GM19324 (cell line): ENCODE data around the gene ALKBH5.

Experiments used
- ATAC-seq: cut with Tn5 transposase; IDR thresholded peaks from one replicate; pipeline ENCODE4 v1.9.1; 2021; ENCODE audit warnings: mild to moderate bottlenecking, moderate library complexity; ENCODE audit not compliant: unreplicated experiment, low FRiP score

ALKBH5 gene

DNA sequence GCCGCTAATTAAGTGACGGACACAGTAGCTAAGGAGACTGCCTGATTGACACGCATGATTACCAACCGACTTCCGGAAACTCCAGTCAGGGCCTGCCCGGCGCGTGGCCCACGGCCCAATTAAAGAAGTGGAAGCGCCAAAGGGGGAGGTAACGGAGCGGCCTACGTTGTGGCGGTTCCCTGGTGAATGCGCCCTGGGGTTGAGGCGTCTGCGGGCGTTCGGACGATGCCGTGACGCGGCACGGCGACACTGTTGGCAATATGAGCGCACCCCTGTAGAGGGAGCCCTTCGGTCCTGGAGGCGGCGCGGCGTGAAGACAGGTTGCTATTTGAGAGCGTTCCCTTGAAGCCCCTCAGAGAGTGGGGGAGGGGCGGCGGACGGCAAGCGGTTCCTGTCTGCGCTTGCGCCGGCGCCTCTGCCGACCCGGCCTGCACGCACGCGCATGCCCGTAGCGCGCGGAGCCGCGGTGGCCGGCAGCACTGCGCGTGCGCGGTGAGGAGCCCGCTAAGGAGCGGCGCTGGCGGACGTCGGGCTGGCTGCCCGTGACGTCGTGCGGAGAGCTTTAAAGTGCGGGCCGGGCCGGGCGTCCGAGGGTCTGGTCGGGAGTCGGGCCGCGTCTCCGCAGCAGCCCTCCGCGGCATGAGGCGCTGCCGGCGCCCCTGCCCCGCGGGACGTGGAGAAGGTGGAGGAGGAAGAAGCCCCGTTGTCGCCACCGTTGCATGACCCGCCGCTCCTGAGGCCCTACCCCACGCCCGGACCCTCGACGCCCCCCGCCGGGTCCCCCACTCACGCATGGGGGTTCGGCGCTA is at the start of gene ALKBH5:
TSS of gene ALKBH5 (plus strand) at position 495 of the 809 bp plus-strand sequence. CDS start 416 bp downstream, outside the sequence.
- peak; percentile 86 for ATAC-seq

DNA sequence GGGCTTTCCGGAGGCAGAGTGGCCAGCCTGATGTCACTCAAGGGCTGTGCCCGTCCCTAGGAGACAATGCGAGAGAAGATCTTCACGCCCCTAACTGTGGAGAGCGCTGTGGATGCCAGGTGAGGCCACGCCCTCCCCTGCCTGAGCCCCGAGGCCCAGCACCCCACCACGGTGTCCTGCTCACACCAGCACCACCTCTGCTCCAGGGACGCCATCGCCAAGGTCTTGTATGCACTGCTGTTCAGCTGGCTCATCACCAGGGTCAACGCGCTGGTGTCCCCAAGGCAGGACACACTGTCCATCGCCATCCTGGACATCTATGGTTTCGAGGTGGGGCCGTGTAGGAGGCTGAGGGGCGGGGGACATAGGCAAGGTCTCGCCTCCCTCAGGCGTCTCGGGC is 47.3 kb upstream of the ALKBH5 start:
- no peak for ATAC-seq

DNA sequence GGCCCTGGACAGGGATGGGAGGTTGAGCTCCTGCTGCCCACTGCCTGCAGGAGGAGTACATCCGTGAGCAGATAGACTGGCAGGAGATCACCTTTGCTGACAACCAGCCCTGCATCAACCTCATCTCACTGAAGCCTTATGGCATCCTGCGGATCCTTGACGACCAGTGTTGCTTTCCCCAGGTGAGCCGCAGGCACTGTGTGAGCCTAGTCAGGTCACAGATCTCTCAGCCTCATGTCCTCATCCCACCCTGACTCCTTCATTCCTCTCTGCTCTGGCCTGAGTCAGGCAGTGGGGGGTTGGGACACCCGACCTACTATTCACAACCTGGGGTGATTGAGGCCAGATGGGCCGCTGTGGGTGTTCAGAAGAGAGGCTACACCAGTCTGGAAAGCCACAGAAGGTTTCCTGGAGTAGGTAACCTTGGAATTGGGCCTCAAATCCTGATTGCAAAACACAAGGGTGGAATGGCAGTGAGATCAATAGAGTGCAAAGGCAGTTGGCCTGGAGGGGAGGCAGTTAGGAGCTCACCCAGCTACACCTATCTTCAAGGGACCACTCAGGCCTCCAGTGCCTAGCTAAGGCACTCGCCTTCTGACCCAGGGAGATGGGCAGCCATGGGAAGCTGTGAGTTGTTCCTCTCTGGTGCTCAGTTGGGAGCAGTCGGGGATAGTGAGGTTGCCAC is 45.4 kb upstream of the ALKBH5 start:
- no peak for ATAC-seq

DNA sequence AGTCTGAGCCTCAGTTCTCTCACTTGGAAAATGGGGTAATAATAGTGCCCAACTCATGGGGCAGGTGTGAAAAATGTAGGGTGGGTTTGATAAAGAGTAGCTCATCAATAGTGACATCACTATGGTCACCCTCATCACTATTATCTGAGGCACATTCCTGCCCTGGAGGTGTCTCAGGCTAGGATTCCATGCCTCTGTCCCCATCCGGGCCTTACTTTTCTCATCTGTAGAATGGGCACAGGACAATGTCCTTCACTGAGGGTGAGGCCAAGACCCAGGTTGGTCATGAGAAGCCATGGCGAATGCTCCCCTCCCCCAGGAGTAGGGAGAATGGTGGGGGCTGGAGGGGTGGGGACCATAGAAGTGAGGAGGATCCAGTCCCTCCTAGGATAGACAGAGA is 44.5 kb upstream of the ALKBH5 start:
- no peak for ATAC-seq

DNA sequence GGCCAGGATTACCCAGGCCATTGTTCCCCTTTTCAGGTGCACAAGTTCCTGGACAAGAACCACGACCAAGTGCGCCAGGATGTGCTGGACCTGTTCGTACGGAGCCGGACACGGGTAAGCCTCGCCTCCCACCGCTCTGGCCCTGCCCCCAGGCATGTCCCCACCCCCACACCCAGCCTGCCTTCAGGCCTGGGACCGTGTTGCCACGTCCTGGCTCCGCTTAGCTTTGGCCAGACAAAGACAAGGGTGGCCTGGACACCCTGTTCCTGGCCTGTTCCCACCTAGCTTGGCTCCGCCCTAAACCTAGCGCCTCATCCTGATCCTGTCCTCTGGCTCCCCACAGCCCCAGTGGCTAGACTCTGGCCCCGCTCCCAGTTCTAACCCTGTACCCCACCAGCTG is 44.1 kb upstream of the ALKBH5 start:
- no peak for ATAC-seq

DNA sequence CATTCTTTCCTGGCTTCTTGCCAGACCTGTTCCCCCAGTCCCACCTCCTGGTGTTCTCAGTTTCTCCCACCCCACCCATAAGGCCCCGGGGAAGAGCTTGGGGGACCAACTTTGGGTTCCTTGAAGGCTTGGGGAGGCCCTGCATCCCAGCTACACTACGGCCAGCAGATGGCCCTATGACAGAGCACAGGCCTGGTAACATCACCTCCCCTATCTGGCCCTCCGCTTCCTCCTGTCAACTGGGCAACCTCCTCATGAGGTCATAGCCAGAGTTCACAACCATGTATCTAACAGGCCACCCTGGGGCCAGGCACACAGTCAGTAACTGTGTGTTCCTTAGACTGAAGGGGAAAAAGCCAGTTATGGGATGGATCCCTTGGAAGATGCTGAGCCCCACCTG is 43.7 kb upstream of the ALKBH5 start:
- ATAC-seq, result no peak

DNA sequence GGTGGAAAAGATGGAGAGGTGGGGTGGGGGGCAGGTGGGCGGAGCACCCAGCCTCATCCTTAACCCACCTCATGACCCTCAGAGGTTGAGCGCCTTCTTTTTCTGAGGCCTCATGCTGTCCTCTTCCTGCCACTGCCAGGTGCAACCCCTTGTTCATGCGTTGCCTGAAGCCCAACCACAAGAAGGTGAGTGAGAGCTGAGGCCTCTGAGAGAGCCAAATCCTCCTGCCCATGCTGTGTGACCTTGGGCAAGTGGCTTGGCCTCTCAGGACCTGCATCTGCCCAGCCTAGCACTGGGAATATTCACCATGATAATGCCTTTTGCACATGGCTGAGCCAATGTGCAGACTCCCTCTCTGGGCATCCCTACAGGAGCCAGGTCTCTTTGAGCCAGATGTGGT is 43.0 kb upstream of the ALKBH5 start:
- ATAC-seq, result no peak

DNA sequence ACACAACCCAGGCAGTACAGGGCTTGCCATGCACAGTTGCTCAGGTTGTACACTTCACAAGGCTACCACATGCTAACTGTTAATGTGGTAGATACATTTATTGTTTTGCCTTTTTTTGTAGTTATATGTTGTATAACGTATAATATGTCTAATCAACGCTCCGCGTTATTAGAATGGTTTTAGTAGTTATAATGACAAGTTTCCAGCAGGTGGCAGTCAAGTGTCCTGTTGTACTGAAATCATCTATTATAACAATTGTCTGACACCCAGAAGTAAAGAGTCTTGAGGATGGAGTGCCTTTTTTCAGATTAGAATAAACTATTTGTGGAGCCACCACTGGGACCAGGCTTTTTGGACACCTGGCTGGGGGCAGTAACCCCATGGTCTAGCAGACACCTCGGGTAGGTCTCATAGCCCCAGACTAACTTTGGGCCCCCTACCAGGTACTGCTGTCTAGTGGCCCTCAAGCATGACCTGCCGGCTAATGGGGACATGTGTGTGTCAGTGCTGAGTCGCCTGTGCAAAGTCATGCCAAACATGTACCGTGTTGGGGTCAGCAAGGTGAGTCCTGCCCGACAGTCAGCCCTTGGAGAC is 42.3 kb upstream of the ALKBH5 start:
- ATAC-seq, result no peak

DNA sequence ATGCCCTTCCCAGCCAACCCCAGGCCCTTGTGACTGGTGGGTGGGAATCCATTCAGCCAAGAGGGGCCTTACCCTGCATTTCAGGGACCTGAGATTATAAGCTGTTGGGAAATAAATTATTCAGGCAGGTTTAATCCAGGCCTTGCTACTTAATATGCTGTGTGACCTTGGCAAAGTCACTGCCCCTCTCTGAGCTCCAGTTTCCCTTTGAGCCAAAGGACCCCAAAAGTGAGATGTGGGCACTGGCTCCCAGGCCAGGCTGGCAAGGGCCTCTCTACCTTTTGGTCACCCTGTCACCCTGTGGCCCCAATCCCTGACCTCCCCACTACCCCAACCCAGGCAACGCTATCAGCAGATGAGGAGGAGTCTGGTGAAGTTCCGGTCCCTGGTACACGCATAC is 41.2 kb upstream of the ALKBH5 start:
- ATAC-seq, result no peak

DNA sequence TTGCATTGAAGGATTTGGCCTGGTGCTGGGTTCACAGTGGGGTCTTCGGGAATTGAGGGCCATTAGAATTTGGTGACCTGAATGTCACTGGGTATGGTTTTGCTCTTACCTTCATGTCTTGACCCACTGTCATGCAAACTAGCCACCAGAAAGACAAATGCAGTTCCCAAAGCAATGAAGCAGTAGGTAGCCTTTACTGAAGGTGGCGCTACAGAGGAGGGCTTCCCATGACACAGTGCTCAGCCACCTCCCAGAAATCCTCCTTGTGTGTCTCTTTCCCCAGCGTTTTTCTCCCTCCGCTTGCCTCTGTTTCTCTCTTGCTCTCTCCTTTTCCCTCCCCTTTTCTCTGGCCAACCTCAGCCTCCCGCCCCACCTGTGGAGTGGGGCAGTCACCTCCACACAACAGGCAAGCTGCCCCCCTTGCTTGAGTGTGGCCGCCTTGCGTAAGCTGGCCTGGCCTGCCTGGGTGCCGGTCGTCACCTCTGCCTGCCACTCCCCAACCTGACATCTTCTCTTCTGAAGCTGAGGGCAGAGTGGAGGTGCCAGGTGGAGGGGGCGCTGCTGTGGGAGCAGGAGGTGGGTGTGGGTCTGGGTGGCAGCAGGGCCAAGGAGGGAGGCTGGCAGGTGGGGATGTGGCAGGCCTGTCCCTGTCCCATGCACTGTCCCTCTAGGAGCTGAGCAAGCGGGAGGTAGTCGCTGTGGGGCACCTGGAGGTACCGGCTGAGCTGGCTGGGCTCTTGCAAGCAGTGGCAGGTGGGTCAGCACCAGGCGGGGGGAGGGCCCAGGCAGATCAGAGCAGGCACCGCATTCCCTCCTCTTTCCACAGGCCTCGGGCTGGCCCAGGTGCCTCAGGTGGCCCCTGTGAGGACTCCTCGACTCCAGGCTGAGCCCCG is 40.3 kb upstream of the ALKBH5 start:
- ATAC-seq, result no peak

DNA sequence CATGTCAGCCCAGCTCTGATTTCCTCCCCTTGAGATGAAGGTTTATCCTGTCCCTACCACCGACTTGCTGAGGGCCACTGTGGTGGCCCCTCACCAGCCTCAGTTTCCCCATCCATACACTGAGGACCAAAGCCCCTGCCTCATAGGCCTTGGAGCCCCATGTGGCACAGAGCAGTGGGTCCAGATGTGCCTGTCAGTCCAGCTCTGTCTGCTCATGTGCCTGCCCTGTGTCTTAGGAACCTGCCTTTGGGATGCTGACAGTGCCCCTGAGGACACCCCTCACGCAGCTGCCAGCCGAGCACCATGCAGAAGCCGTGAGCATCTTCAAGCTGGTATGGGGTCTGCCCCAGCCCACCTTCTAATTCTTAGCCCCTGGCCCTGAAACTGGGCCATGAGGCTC is 39.4 kb upstream of the ALKBH5 start:
- ATAC-seq, result no peak

DNA sequence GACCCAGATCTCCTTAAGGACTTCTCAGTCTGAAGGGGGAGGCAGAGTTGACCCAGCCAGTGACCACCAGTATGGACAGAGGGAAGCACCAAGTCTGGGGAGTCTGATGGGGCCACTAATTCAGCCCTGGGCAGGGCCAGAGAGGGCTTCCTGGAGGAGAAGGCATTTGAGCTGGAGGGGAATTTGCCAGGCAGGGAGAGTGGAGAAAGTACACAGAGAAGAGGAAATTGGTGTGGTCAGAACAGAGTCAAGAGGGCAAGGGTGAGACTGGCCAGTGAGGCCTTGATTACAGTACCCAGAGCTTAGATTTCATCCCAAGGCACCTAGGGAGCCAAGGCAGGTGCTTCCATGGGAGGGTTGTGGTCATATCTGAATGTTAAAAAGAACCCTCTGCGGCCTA is 38.8 kb upstream of the ALKBH5 start:
- no peak for ATAC-seq

DNA sequence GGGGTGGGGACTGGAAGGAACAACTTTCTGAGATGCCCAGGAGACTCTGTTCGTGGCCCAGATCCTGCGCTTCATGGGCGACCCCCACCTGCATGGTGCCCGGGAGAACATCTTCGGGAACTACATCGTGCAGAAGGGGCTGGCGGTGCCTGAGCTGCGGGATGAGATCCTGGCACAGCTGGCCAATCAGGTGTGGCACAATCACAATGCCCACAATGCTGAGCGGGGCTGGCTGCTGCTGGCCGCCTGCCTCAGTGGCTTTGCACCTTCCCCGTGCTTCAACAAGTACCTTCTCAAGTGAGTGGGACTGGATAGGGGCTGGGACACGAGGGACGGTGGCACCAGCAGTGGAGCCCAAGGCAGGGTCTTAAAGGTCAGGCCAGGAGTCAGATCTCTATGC is 37.8 kb upstream of the ALKBH5 start:
- ATAC-seq, result no peak

DNA sequence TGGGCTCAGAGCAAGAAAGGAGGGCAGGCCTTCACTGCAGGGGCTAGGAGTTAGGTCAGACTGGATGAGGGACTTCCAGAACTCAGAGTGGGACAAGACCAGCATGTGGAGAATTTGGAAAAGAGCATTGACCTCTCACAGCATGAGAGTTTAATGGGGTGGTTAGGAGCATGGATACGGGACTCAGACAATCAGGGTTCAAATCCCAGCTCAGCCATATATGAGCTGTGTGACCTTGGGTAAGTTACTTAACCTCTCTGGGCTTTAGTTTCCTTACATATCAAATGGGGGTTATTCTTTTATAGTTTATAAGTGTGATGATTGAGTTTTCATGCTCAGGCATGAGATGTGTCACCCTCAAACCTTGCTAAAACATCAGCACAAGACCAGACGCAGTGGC is 37.4 kb upstream of the ALKBH5 start:
- no peak for ATAC-seq

DNA sequence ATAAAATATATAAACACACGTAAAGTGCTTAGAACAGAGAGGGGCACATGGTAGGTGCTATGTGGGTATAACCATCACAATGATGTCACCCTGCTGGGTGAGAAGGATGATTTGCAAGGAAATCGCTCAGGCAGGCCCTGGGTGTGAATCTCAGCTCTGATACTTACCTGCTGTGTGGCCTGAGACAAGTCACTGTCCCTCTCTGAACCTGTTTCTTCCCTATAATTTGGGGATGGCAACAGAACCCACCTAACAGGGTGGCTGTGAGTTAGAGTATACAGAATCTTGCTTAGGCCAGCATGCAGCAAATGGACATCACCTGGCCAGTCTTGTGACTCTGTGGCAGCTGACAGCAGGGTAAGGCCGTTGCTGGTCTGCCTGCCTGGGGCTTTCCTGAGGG is 36.6 kb upstream of the ALKBH5 start:
- ATAC-seq, result no peak

DNA sequence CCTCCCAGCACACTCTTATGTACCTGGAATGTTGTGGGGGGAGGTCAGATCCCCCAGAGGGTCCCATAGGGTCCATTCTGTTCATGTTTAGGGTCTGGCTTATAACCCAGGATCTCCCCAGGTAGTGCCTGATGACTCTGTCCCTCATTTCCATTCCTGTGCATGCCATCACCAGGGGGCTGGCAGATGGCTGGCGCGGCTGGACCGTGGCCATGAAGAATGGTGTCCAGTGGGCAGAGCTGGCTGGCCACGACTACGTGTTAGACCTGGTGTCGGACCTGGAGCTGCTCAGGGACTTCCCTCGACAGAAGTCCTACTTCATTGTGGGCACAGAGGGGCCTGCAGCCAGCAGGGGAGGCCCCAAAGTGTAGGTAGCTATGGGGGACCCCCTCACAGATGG is 35.0 kb upstream of the ALKBH5 start:
- ATAC-seq, result no peak

DNA sequence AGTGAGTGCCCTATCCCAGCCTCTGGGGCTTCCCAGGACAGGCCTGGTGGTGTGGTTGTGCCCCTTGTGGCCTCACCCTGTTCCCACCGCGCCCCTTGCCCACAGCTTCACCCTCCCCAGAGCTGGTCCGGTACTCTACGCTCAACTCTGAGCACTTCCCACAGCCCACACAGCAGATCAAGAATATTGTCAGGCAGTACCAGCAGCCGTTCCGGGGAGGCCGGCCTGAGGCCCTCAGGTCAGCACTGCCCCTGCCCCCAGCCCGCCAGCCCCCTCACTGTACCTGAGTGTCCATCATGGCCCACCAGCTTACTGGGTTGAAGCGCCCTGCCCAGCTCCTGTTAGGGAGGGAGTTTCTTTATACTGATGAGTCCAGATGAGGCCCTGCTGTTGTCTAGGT is 32.3 kb upstream of the ALKBH5 start:
- no peak for ATAC-seq

DNA sequence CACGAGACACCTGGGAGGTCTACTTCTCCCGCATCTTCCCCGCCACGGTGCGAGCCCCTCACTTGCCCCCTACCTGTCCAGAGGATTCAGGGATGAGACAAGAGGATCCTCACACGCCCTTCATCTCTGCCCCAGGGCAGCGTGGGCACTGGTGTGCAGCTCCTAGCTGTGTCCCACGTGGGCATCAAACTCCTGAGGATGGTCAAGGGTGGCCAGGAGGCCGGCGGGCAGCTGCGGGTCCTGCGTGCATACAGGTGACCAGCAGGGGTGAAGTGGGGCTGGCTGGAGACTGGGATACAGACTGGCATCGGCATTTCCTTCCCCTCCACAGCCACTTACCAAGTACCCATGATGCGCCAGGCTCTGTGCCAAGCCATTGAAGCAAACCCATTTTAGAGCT is 28.4 kb upstream of the ALKBH5 start:
- ATAC-seq, result no peak

DNA sequence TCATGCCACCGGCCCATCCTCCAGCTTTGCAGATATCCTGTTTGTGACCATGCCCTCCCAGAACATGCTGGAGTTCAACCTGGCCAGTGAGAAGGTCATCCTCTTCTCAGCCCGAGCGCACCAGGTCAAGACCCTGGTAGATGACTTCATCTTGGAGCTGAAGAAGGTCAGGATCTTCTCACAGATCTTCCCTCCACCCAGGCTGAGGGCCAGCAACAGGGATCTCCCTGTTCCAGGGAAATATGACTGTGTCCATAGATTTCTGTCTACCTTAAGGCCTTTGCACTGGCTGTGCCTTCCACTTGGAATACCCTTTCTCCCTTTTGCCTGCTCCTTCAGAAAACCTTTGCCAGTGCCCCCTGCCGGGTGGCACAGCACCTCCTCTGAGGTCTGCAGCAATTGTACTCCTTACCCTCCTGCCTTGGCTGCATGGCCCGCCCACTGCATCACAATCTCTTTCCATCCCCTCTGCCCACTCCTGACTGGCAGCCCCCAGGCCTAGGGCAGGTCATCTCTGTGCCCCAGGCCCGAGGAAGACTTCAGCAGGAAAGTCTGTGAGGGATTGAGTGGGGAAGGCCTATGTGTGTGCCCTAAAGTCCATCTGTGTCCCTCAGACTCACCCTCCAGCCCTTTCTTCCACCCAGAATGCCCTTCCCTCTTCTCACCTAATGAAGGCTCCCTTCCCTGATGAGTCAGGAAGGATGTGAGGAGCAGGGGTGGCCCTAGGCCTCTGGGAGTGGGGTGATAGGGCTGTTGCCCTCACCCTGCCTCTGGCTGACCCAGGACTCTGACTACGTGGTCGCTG is 27.3 kb upstream of the ALKBH5 start:
- no peak for ATAC-seq

DNA sequence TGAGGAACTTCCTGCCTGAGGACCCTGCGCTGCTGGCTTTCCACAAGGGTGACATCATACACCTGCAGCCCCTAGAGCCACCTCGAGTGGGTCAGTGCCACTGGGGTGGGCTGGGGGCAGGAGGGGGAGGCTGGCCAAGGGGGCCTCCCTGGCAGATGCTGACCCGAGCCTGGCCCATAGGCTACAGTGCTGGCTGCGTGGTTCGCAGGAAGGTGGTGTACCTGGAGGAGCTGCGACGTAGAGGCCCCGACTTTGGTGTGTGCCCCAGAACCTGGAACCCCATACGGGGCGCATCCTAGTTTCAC is 26.7 kb upstream of the ALKBH5 start:
- no peak for ATAC-seq
